Measurements from ENCODE around the gene SEMA3C. TPM values are rescaled to one million over a fixed set of nuclear protein-coding genes. Genes with fewer than 3 reads are reported as not detected.

The SEMA3C gene
- total and polyA plus RNA-seq, 2 donors (not counting 3 experiments of a cell fraction or from before 2014, with no cell fraction given): 0.01 to 0.09 TPM

GRCh38 chr7:80830584-80831285, 88.1 kb downstream of the SEMA3C start:
- CTCF ChIA-PET: no interaction called here
- intact Hi-C loops (cut with micrococcal nuclease): no loop called here
- no peak overlapping the region for H3K4me2 ChIP-seq (ENCODE audit: insufficient read depth, low read length)
- FAIRE-seq (no peak), DNase-seq (ENCODE audit: low read depth, low spot score) (no peak)
- POLR2A ChIA-PET: no interaction called here
- no peaks in the 10 kb centered on the region for H4K20me1 ChIP-seq (replicated peaks; ENCODE audit: control insufficient read depth, extremely low read depth, insufficient read depth, low read length)
- H3K9me1 ChIP-seq (replicated peaks; ENCODE audit: control insufficient read depth, extremely low read depth, insufficient read depth, low read length): no peaks in the 10 kb centered on the region
- H3K9me3 ChIP-seq (replicated peaks; ENCODE audit: control insufficient read depth, insufficient read depth, low read length): no peaks in the 10 kb centered on the region
- H3K79me2 ChIP-seq (ENCODE audit: control insufficient read depth, insufficient read depth, low read length): no peaks in the 10 kb centered on the region
- no TSS peak for BruUV-seq (replicated peaks)
- no peaks in the 10 kb centered on the region for H3K4me1 ChIP-seq (ENCODE audit: control insufficient read depth, extremely low read depth, insufficient read depth, low read length)
- H3K27me3 ChIP-seq (ENCODE audit: control insufficient read depth in 2 of 2, insufficient read depth in 2 of 2, low read length in 2 of 2): no peaks in the 10 kb centered on the region
- H3K27ac ChIP-seq (ENCODE audit: insufficient read depth, low read depth, low read length): no peak overlapping the region
- dilution Hi-C loops (cut with MboI; ENCODE audit: extremely low pct_ligation_motif_present, low sequenced_read_pairs): no loop called here
- H3K9ac ChIP-seq (replicated peaks; ENCODE audit: extremely low read depth, insufficient read depth, low read length): no peak overlapping the region
- TF ChIP-seq MAX (IDR thresholded peaks at IDR 0.05; ENCODE audit: insufficient read depth, insufficient read length) (no peak), GATA2 (IDR thresholded peaks at IDR 0.05; ENCODE audit: insufficient read depth, insufficient read length, low read depth, low read length) (no peak), POLR2A (IDR thresholded peaks at IDR 0.05; ENCODE audit: low read depth, low read length) (no peak), EZH2 (IDR thresholded peaks at IDR 0.05; ENCODE audit: borderline replicate concordance, low read depth, low read length, severe bottlenecking) (no peak), FOS (IDR thresholded peaks at IDR 0.05; ENCODE audit: borderline replicate concordance, insufficient read depth, low read length) (no peak), POLR2AphosphoS5 (IDR thresholded peaks at IDR 0.05; ENCODE audit: insufficient read depth, low read depth, low read length) (no peak), JUN (IDR thresholded peaks at IDR 0.05; ENCODE audit: borderline replicate concordance, insufficient read depth, insufficient read length, low read depth) (no peak), CTCF (IDR thresholded peaks at IDR 0.05; ENCODE audit: extremely low read depth in 1 of 2, insufficient read depth in 1 of 2, low read depth in 1 of 2, low read length in 2 of 2) (no peak), MYC (IDR thresholded peaks at IDR 0.05; ENCODE audit: low read depth, low read length) (no peak)
- no peaks in the 10 kb centered on the region for H3K36me3 ChIP-seq (ENCODE audit: control insufficient read depth in 2 of 2, extremely low read depth in 1 of 2, insufficient read depth in 2 of 2, low read length in 2 of 2)
- H3K4me3 ChIP-seq (replicated peaks in 1 of 3; ENCODE audit: insufficient read depth in 1 of 3, low read depth in 1 of 3, low read length in 3 of 3): no peak overlapping the region
- no peak overlapping the region for H2AFZ ChIP-seq (ENCODE audit: low read depth, low read length)
